HL-60/S4 treated with retinoic acid at 250 ng/mL for 4 days and 3 days (cell line): ENCODE results near the gene CDH16.
"Not testable (repeated sequence)": the region's sequence is repeated elsewhere in the genome, so short reads cannot be mapped to it uniquely, and the experiment has no call there.

Source experiments
- in situ Hi-C: fragments of 300-500 bp; cut with MboI; formaldehyde crosslinking; loops from 2 replicates; pipeline ENCODE4 v1.7.0; 2022; ENCODE audit warnings: low sequenced_read_pairs

Gene CDH16

DNA sequence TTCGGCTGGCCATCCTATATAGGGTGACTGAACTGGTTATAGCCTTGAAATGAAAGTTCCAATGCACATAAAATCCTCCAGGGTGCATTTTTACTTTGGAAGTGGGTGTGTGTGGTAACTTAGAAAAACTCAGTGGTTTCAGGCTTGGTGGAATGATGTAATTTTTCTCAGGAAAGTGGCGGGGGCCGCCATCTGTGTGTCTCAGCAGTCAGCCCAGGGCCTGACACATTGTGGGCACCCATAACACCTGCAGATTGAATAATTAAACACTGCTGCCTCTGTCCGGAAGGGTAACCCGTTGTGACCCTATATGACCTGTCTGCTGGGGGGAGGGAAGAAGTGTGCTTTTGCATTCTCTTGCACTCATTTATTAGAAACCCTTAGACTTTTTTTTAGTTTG is 40.6 kb downstream of the CDH16 start:
- in situ Hi-C loops = no loop called here

DNA sequence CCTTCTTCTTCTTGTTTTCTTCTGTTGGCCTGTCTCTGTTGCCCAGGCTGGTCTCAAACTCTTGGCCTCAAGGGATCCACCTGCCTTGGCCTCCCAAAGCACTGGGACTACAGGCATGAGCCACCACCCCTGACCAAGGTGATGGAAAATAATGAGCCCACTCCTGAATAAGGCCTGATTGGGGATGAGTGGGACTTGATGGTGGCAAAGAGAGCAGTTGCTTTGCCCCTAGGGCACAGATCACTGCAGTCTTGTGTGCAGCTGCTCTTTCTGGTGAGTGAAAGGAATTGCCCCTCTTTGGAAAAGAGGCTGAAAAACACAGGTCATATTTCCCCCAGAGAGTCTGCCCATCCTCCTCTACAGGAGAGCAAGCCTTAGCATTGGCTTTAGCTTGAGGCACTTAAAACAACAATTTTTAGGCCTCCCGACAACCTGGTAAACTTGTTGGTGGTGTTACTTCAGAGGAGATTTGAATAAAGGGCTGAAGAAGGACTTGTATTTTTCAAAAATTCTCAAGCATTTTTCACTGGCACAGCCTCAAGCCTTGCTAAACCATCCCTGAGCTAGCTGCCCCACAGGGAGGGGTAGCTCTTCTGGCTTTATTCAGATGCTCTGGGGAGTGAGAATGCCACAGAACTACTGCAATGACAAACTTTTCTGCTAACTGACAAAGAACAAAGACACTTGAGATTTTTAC is 44.5 kb downstream of the CDH16 start:
- in situ Hi-C loops = no loop called here

DNA sequence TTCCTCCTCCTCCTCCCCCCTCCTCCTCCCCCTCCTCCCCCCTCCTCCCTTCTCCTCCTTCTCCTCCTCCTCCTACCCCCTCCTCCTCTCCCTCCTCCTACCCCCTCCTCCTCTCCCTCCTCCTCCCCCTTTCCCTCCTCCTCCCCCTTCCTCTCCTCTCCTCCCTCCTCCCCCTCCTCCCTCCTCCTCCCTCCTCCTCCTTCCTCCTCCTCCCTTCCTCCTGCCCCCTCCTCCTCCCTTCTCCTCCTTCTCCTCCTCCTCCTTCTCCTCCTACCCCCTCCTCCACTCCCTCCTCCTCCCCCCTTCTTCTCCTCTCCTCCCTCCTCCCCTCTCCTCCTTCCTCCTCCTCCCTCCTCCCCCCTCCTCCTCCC is 45.0 kb downstream of the CDH16 start:
- in situ Hi-C loops = no loop called here

DNA sequence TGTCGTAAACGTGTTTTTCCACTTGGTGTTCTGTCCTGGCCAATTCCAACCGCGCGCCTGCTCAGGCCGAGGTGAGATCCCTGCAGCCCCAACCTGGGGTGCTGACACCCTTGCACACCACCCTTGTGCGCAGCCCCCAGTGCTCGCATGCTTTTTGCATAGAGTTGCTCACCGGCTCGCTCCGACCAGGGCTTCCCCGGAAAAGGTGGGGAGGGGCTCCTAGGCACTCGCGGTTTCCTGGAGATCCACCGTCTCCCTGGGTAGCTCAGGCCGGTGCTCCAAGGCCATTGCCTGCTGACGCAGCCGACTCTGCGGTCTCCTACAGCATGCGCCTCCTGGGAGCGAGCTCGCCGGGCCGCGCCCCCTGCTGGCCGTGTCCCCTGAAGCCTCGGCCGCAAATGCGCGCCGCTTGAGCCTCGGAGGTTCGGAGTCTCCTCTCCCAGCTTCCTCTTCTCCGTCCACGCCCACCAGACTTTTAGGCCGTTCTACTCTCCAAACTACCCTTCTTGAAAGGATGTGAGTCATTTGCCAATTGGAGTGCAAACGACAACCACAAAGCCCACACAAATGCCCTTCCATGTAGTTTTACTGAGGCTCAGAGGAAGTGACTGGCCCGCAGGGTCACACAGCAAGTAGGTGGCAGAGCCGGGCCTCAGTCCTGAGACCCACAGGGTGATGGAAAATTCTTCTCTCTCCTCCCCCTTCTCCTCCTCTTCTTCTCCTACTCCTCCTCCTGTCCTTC is 45.6 kb downstream of the CDH16 start:
- in situ Hi-C loops = no loop called here

DNA sequence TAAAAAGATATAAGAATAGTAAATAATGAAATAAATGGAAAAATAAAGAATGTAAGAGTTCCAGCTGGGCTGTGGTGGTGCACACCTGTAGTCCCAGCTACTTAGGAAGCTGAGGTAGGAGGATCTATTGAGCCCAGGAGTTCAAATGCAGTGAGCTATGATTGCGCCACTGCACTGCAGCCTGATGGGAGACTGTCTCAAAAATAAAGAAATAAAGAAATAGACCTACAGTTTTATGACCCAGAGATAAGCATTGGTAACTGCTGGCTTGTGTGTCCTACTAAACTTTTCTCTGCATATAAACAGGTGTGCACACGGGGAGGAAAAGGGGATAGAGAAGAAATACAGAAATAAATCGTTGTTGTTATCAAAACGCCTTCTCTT is 46.1 kb downstream of the CDH16 start:
- in situ Hi-C loops = no loop called here

DNA sequence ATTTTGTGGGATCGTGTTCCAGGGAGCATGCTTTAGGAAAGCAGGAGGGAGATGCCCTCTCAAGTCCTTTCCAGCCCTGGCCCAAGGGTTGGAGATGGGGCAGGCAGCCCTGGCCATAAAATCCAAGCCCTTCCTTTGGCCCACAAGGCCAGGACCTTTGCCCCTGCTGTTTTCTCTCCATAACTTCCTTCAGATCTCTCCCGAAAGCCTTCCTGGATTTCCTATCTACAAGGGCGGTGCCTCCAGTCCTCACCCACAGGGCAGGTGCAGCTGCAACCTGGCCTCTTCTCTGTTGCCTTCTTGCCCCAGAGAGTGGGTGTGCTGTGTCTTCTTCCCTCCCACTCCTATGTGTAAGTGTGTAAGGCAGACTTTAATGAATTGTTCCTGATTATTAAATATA is 46.8 kb downstream of the CDH16 start:
- in situ Hi-C loops = no loop called here

DNA sequence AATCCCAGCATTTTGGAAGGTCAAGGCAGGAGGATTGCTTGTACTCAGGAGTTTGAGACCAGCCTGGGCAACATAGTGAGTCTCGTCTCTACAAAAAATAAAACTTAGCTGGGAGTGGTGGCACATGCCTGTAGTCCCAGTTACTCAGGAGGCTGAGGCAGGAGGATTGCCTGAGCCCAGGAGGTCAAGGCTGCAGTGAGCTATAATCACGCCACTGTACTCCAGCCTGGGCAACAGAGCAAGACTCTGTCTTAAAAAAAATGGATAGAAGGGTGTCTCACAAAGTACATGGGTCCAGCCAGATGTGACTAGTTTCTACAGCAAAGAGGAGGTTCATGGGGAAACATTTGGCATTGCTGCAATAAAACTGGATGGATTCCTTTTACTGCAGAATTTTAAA is 47.3 kb downstream of the CDH16 start:
- in situ Hi-C loops = not testable (repeated sequence)

DNA sequence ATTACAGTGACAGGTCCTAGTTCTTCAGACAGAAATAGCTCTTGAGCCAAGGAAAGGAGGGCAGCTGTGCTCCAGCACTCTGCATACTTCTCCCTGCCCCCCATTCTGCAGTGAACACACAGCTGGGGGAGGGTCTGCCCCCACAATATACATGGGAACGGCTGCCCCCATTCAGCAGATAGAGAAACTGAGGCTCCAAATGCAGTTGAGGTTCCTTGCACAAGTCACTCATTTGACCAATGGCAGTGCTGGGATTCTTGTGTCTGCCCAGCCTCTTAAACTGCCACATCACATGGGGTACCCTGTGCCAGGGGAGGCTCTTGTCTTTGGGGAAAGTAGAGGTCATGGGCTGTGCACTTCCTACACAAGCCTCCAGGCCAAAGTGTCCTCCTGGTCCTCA is 49.3 kb downstream of the CDH16 start:
- in situ Hi-C loops = no loop called here

DNA sequence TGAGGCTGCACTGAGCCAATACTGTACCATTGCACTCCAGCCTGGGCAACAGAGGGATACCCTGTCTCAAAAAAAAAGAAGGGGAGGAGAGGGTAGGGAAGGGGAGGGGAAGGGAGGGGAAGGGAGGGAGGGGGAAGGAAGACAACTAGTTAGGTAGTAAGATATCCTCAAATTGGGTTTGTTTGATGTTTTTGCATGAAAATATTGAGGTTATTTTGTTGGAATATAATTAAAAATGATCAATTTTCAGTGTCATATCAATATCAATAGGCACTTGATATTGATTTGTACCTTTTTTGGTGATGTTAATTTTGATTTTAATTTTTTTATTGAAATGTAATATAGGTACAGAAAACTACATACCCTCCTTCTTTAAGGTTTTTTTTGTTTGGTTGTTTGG is 55.0 kb downstream of the CDH16 start:
- in situ Hi-C loops = no loop called here

DNA sequence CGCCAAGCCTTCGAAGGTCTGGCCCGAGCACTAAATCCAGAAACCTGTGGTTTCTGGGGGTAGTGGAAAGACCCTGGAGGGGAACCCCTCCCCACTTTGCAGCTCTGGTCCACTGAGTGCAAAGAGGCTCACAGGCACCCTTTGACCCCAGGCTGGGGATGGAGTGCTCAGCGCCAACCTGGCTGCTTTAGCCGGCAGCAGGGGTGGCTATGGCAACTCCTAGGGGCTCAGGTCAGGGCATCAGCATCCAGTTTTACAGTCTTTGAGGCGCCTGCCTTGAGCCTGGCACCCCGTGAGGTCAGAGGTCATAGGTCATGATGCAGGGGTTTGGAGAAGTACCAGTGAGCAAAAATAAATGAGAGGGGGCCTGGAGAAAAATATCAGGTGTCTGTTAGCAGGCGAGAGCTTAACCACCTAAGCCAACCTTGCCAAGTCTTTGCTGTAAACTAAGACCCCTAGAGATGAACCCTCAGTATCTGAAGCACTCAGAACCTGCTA is 56.6 kb downstream of the CDH16 start:
- in situ Hi-C loops = no loop called here

DNA sequence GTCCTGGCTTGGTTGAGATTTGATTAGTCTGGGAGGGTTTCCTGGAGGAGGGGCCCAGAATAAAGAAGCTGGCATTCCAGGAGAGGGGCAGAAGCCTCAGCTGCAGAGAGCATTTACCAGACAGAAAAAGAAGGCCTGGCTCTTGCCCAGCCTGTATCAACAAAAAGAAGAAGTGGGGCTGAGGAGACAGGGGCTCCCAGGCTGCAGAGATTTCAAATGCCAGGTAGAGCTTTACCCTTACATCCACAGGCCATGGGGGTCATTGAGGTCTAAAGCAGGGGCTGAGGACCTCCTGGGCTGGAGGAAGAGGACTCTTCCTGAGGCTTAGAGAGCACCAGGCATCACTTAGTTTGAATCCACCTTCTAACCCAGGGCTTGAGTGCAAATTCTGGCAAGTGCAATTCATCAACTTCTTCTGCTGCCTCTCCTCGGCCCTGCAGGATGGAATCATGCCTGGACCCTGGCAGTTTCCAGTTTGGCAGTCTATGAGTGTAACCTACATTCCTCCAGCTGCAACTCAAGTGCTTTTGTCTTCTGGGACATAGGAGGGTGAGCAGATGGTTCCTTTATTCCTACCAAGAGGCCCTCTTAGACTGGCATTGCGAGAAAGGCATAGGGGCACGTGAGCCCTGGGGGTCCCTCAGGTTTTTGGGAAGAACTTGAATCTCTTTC is 59.2 kb downstream of the CDH16 start:
- in situ Hi-C loops = no loop called here

DNA sequence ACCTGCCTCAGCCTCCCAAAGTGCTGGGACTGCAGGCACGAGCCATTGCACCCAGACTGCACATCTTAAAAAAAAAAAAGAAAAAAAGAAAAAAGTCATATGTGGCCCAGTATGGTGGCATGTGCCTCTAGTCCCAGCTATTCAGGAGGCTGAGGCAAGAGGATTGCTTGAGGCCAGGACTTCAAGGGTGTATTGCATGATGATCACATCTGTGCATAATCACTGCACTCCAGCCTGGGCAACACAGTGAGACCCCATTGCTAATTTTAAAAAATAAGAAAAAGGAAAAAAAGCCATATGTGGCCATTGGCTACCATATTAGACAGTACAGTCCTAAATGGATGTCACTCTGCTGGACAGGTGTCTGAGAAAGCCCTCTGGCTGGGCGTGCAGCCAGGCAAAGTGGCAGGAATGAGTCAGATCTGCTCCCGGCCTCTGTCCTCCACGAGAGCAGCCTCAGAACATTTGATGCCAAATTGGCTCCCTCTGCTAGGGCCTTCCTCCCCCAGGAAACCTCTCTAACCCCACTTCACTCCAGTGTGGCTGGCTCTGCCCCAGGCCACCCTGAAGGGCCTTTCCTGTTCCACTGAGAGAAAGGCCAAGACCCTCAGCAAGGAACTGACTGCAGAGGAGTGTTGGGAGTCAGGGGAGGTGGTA is 59.8 kb downstream of the CDH16 start:
- in situ Hi-C loops = no loop called here
